Measurements from ENCODE around the gene USPL1.

Gene USPL1

DNA sequence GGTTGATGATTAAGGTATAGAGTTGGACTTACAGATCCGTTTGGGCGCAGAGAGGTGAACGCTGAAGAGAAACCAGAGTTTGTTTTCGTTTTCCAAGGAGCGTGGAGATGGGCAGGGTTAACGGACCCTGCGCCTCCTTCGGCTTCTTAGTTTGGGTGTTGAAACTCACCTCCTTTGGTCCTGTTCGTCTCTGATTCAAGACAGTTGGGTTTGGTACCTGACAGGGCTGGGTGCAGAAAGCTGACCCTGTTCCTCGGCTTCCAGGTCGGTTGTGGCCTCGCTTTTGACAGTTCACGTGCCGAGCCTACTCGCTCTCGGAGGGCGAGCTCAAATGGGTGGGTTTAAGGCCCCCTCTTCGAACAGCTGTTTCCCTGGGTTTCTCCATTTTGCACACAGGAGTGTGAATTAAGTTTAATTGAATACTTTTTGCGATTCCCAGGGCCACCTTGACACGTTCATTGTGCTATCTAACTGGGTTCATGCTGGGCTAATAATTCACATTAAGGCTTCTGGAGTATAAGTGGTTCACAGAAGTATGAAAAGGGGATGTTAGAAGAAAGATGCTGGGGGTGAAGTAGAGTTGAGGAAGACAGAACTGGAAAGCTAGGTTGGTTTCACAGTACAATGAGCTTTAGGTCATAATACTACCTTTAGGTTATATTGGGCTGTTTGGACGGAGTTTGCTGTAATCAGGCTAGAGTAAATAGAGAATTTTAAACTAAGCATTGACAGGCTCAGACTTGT is 638 bp downstream of the USPL1 start:
- Histone ChIP-seq H3K36me3 (ENCODE audit: insufficient read depth, low read depth, low read length) (peaks cover 19% of the 10 kb centered on the region), H3K9ac (ENCODE audit: low read depth, low read length) (peak overlapping the region; percentile 84), H3K4me1 (ENCODE audit: insufficient read depth, low read length) (peaks cover 19% of the 10 kb centered on the region), H3K9me3 (ENCODE audit: insufficient read depth, low read depth, low read length) (no peaks in the 10 kb centered on the region), H3K4me3 (ENCODE audit: low read length) (peak overlapping the region; percentile 88), H3K27me3 (ENCODE audit: insufficient read depth, low read length) (no peaks in the 10 kb centered on the region), H3K27ac (ENCODE audit: low read length) (no peak overlapping the region)

- peaks cover 24% of the 10 kb centered on the region for H3K36me3 ChIP-seq (ENCODE audit: insufficient read depth, low read depth, low read length)
- peak overlapping the region; percentile 84 for H3K9ac ChIP-seq (ENCODE audit: low read depth, low read length)
- H3K4me3 ChIP-seq (ENCODE audit: low read length): peak overlapping the region; percentile 88
- no peaks in the 10 kb centered on the region for H3K9me3 ChIP-seq (ENCODE audit: insufficient read depth, low read depth, low read length)
- H3K27ac ChIP-seq (ENCODE audit: low read length): no peak overlapping the region
- H3K4me1 ChIP-seq (ENCODE audit: insufficient read depth, low read length): peaks cover 19% of the 10 kb centered on the region
- H3K27me3 ChIP-seq (ENCODE audit: insufficient read depth, low read length): no peaks in the 10 kb centered on the region
These were observed 1.2 kb downstream of the USPL1 start for GRCh38 chr13:30618930-30619279.

GRCh38 chr13:30619731-30620130 is 2.0 kb downstream of the USPL1 start:
- Histone ChIP-seq H3K4me3 (ENCODE audit: low read length) (peak overlapping the region; percentile 88; the same call in 1 of the 2 replicates), H3K36me3 (ENCODE audit: insufficient read depth, low read depth, low read length) (peaks cover 32% of the 10 kb centered on the region), H3K4me1 (ENCODE audit: insufficient read depth, low read length) (peaks cover 19% of the 10 kb centered on the region), H3K27ac (ENCODE audit: low read length) (no peak overlapping the region), H3K9ac (ENCODE audit: low read depth, low read length) (peak overlapping the region; percentile 84; the same call in 1 of the 2 replicates), H3K9me3 (ENCODE audit: insufficient read depth, low read depth, low read length) (no peaks in the 10 kb centered on the region), H3K27me3 (ENCODE audit: insufficient read depth, low read length) (no peaks in the 10 kb centered on the region)

DNA sequence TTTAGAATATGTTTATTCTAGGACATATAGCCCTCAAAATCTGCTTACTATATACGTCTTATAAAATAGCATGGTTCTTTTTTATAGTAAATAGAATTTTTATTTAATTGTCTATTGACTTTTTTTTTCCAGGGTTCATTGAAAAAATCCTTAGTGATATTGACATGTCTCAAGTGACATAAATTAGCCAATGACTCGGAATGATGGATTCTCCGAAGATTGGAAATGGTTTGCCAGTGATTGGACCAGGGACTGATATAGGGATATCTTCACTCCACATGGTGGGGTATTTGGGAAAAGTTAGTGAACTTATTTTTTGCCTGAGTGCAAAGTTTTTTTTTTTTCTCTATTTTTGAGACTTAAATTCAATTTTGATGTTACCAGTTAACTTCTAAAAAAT is 3.2 kb downstream of the USPL1 start:
- Histone ChIP-seq H3K9me3 (ENCODE audit: insufficient read depth, low read depth, low read length) (no peaks in the 10 kb centered on the region), H3K9ac (ENCODE audit: low read depth, low read length) (no peak overlapping the region), H3K27me3 (ENCODE audit: insufficient read depth, low read length) (no peaks in the 10 kb centered on the region), H3K36me3 (ENCODE audit: insufficient read depth, low read depth, low read length) (peaks cover 42% of the 10 kb centered on the region), H3K4me3 (ENCODE audit: low read length) (no peak overlapping the region), H3K4me1 (ENCODE audit: insufficient read depth, low read length) (peaks cover 11% of the 10 kb centered on the region), H3K27ac (ENCODE audit: low read length) (no peak overlapping the region)

DNA sequence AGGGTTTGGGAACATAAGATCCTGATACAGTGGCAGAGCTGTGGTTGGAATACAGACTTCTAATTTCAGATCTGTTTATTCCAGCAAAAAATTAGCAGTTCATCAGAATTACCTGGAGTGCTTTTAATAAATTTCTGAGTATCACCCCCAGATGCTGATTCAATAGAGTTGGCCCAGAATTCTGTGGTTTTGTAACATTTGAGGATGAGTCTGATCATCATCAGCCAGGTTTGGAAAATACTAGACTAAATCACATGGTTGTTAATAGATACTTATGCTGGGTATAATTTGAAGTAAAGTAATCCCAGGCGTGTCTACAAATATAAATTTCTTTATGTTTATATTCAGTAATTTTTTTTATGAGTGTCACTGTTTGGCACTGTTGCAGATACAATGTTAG is 4.8 kb downstream of the USPL1 start:
- no peak overlapping the region for H3K27ac ChIP-seq (ENCODE audit: low read length)
- H3K9ac ChIP-seq (ENCODE audit: low read depth, low read length): no peak overlapping the region
- H3K4me3 ChIP-seq (ENCODE audit: low read length): no peak overlapping the region
- H3K4me1 ChIP-seq (ENCODE audit: insufficient read depth, low read length): peaks cover 9% of the 10 kb centered on the region
- H3K9me3 ChIP-seq (ENCODE audit: insufficient read depth, low read depth, low read length): no peaks in the 10 kb centered on the region
- no peaks in the 10 kb centered on the region for H3K27me3 ChIP-seq (ENCODE audit: insufficient read depth, low read length)
- peaks cover 44% of the 10 kb centered on the region for H3K36me3 ChIP-seq (ENCODE audit: insufficient read depth, low read depth, low read length)

- H3K27ac ChIP-seq (ENCODE audit: low read length): no peak overlapping the region
- no peak overlapping the region for H3K9ac ChIP-seq (ENCODE audit: low read depth, low read length)
- H3K9me3 ChIP-seq (ENCODE audit: insufficient read depth, low read depth, low read length): no peaks in the 10 kb centered on the region
- H3K4me1 ChIP-seq (ENCODE audit: insufficient read depth, low read length): peaks cover 9% of the 10 kb centered on the region
- H3K27me3 ChIP-seq (ENCODE audit: insufficient read depth, low read length): no peaks in the 10 kb centered on the region
- H3K4me3 ChIP-seq (ENCODE audit: low read length): no peak overlapping the region
- H3K36me3 ChIP-seq (ENCODE audit: insufficient read depth, low read depth, low read length): peaks cover 44% of the 10 kb centered on the region
These were observed 5.7 kb downstream of the USPL1 start for GRCh38 chr13:30623392-30623791.

DNA sequence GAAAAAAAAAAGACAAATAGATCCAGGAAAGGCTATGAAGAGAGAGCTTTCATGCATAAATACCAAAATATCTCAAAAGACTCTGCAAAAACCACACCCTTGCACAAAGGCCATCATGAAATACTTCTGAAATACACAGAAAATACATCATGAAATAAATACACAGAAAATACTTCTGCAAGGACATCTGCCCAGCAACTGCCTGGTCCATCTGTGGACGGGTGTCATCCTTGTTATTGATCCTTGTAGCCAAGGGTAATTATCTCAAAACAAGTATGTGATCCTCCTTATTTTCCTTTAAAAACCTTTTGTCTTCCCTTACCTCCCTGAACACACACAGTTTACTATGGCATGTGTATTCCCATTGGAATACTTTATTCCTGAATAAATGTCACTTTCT is 6.9 kb downstream of the USPL1 start:
- peaks cover 3% of the 10 kb centered on the region for H3K4me1 ChIP-seq (ENCODE audit: insufficient read depth, low read length)
- no peak overlapping the region for H3K27ac ChIP-seq (ENCODE audit: low read length)
- no peaks in the 10 kb centered on the region for H3K27me3 ChIP-seq (ENCODE audit: insufficient read depth, low read length)
- peaks cover 56% of the 10 kb centered on the region for H3K36me3 ChIP-seq (ENCODE audit: insufficient read depth, low read depth, low read length)
- H3K9ac ChIP-seq (ENCODE audit: low read depth, low read length): no peak overlapping the region
- no peak overlapping the region for H3K4me3 ChIP-seq (ENCODE audit: low read length)
- H3K9me3 ChIP-seq (ENCODE audit: insufficient read depth, low read depth, low read length): no peaks in the 10 kb centered on the region

GRCh38 chr13:30629527-30629926 is 11.8 kb downstream of the USPL1 start:
- H3K4me1 ChIP-seq (ENCODE audit: insufficient read depth, low read length): no peaks in the 10 kb centered on the region
- no peak overlapping the region for H3K4me3 ChIP-seq (ENCODE audit: low read length)
- no peaks in the 10 kb centered on the region for H3K27me3 ChIP-seq (ENCODE audit: insufficient read depth, low read length)
- H3K36me3 ChIP-seq (ENCODE audit: insufficient read depth, low read depth, low read length): peaks cover 70% of the 10 kb centered on the region
- H3K27ac ChIP-seq (ENCODE audit: low read length): no peak overlapping the region
- H3K9ac ChIP-seq (ENCODE audit: low read depth, low read length): no peak overlapping the region
- no peaks in the 10 kb centered on the region for H3K9me3 ChIP-seq (ENCODE audit: insufficient read depth, low read depth, low read length)

- Histone ChIP-seq H3K27ac (ENCODE audit: low read length) (no peak overlapping the region), H3K27me3 (ENCODE audit: insufficient read depth, low read length) (no peaks in the 10 kb centered on the region), H3K4me1 (ENCODE audit: insufficient read depth, low read length) (no peaks in the 10 kb centered on the region), H3K36me3 (ENCODE audit: insufficient read depth, low read depth, low read length) (peaks cover 71% of the 10 kb centered on the region), H3K4me3 (ENCODE audit: low read length) (no peak overlapping the region), H3K9me3 (ENCODE audit: insufficient read depth, low read depth, low read length) (no peaks in the 10 kb centered on the region), H3K9ac (ENCODE audit: low read depth, low read length) (no peak overlapping the region)
These were observed 16.1 kb downstream of the USPL1 start for GRCh38 chr13:30633861-30634260.

DNA sequence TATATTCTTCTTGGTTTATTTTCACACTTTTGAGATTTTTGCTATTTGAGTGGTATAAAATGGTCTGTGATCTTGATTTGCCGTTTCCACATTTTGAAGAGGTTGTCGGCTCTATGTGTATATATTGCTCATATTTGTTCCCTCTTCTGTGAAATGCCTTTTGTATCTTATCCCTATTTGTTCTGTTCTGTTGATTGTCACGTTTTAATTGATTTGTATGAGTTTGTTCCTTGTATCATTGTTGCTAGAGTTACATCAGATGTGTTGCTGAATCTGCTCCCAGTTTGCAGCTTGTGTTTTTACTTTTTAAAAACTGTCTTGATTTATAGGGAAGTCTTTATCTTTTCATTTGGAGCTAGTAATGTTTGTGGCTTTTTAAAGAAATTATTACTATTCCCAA is 17.1 kb downstream of the USPL1 start:
- peaks cover 67% of the 10 kb centered on the region for H3K36me3 ChIP-seq (ENCODE audit: insufficient read depth, low read depth, low read length)
- no peak overlapping the region for H3K27ac ChIP-seq (ENCODE audit: low read length)
- H3K4me1 ChIP-seq (ENCODE audit: insufficient read depth, low read length): no peaks in the 10 kb centered on the region
- H3K27me3 ChIP-seq (ENCODE audit: insufficient read depth, low read length): no peaks in the 10 kb centered on the region
- no peak overlapping the region for H3K4me3 ChIP-seq (ENCODE audit: low read length)
- no peaks in the 10 kb centered on the region for H3K9me3 ChIP-seq (ENCODE audit: insufficient read depth, low read depth, low read length)
- H3K9ac ChIP-seq (ENCODE audit: low read depth, low read length): no peak overlapping the region

DNA sequence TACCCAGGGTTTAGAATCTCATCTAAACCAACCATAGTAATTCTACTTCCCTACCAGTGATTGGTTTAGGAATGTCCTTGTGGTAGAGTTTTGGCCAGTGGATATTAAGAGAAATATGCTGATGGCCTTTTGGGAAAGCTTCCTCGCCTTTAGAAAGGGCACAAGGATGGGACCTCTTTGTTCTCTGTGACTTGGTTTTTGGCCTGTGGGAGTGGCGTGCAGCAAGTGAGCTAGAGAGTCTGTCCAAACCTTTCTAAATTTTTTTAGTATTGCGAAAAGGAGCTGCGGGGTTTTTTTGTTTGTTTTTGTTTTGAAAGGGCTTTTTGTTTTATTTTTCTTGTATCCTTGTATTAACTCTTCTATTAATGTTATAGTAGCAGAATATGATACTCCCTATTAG is 20.6 kb downstream of the USPL1 start:
- no peaks in the 10 kb centered on the region for H3K4me1 ChIP-seq (ENCODE audit: insufficient read depth, low read length)
- peaks cover 57% of the 10 kb centered on the region for H3K36me3 ChIP-seq (ENCODE audit: insufficient read depth, low read depth, low read length)
- no peak overlapping the region for H3K9ac ChIP-seq (ENCODE audit: low read depth, low read length)
- no peak overlapping the region for H3K4me3 ChIP-seq (ENCODE audit: low read length)
- H3K9me3 ChIP-seq (ENCODE audit: insufficient read depth, low read depth, low read length): no peaks in the 10 kb centered on the region
- H3K27me3 ChIP-seq (ENCODE audit: insufficient read depth, low read length): no peaks in the 10 kb centered on the region
- no peak overlapping the region for H3K27ac ChIP-seq (ENCODE audit: low read length)

DNA sequence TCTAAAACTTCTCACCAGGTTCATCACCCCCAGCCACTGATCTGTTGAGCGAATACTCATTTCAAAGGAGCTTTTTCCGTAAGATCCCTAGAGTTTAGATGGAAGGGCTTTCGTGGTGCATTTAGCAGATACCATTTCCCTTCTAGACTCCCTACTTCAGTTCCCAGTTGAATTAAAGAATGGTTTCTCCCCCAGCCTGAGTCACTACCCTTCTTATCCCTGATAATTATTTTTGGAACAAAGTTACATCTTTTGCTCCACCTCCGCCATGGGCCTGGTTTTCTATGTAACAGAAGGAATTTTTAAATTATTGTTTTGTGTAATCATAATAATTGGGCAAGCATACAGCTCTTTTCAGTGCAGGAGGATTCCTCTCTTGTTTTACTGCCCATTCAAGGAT is 22.0 kb downstream of the USPL1 start:
- Histone ChIP-seq H3K36me3 (ENCODE audit: insufficient read depth, low read depth, low read length) (peaks cover 56% of the 10 kb centered on the region), H3K9me3 (ENCODE audit: insufficient read depth, low read depth, low read length) (no peaks in the 10 kb centered on the region), H3K4me1 (ENCODE audit: insufficient read depth, low read length) (no peaks in the 10 kb centered on the region), H3K27ac (ENCODE audit: low read length) (no peak overlapping the region), H3K4me3 (ENCODE audit: low read length) (no peak overlapping the region), H3K9ac (ENCODE audit: low read depth, low read length) (no peak overlapping the region), H3K27me3 (ENCODE audit: insufficient read depth, low read length) (no peaks in the 10 kb centered on the region)

Data from iPS-20b (cell line).